GM21528 (cell line): Measurements from ENCODE around the gene CNOT9.

Experiments
- ATAC-seq: cut with Tn5 transposase; IDR thresholded peaks from one replicate; pipeline ENCODE4 v1.9.1; 2021; ENCODE audit warnings: mild to moderate bottlenecking, moderate library complexity; ENCODE audit not compliant: unreplicated experiment, low FRiP score

The CNOT9 gene

DNA sequence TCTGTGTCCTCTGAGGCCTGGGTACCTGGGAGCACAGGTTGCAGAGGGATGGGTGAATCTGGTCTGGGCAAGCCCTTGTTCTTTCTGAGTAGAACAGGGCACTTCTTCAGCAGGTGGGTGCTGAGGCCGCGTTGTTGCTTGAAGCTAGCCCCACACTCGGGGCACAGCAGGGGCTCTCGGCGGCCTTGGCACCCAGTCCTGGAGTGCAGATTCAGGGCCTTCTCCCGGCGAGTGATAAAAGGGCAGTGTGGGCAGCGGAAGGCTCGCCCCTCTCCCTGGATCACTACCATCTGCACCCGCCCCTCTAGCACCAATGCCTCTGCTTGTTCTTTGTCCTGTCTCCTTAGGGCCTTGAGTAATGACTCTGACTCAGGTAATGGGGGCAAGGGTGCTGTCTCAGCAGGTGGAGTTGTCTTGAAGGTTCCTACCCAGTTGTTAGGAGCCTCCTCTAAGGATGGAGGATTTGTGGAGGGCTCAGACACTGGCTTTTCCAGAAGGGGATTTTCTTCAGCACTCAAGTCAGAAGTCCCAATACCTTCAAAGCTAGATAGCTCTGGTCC lies 75.2 kb downstream of the CNOT9 start:
- ATAC-seq, result no peak

DNA sequence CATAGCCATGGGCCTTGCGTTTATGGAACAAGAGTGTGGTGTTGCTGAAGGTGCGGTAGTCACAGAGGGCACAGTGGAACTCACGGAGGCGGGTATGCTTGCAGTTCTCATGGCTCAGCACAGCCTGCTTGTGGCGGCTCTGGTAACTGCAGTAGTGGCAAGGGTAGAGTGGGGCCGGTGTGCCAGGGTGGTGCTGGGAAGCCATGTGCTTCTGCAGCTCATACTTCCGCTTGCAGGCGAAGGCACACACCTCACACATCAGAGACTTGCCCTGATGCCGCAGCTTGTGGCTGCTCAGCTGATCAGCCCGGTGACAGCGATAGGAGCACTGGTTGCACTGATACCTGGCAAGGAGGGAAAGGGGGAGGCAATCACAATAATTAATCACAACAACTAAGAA lies 76.1 kb downstream of the CNOT9 start:
- ATAC-seq, result no peak

DNA sequence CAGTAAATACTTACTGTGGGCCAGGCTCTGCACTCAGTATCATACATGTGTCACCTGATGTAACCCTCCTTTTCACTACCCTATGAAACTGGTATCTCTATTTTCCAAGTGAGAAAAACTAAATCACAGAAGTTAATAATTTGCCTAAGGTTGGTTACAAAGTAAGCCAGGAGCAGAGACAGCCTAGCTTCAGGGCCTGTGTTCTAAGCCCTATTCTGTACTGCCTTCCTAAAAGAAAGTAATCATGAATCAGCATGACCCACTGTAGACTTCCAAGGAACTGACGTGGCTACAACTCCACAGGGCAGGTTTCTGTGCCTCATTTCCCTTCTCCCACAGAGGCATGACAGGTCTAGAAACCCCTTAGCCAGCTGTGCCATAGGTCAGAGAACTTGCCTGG lies 76.5 kb downstream of the CNOT9 start:
- no peak for ATAC-seq
